ENCODE measurements around the gene GPC3.

The GPC3 gene

GRCh38 chrX:133490955-133491354 is 494.4 kb downstream of the GPC3 start:
- DNase-seq, result no peak
- intact Hi-C loops (cut with DNase I), result no loop called here

All from posterior cingulate gyrus (tissue), 11 donors.